ENCODE measurements around the gene CBFB. TPM values are rescaled to one million over a fixed set of nuclear protein-coding genes. Genes with fewer than 3 reads are reported as not detected.

CBFB gene
- total RNA-seq, 6 donors from 2014 or later: 31.4 to 73.4 (median 54.1) TPM

DNA sequence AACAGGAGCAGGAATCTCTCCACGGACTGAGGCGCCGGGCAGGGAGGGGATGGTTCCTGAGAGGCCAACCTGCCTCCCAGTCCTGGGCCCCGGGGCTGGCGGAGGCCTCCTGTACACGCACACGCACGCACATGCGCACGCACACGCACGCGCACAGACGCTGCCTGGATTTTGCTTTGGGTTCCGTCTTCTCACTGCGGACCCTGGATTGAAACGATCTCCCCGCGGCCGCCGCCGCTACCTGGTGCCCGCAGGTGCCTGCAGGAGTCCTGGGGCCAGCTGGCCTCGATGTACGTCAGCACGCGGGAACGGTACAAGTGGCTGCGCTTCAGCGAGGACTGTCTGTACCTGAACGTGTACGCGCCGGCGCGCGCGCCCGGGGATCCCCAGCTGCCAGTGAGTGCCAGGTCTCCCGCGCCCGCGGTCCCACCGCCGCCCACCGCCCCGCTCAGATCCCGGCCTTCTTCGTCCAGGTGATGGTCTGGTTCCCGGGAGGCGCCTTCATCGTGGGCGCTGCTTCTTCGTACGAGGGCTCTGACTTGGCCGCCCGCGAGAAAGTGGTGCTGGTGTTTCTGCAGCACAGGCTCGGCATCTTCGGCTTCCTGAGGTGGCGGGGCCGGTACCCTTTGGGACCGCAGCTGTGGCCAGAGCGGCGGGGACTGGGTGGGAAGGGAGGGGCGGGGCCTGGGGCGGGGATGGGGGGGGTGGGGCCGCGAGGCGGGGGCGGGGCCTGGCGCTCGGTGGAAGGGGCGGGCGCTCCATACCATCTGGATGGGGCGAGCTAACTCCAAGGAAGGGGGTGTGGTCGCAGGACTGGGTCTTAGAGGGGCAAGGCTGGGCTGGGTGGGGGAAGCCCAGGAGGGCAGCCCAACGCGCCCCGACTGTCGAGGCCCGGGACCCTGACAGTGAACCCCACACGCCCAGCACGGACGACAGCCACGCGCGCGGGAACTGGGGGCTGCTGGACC, 28.3 kb upstream of the CBFB start:
- Histone ChIP-seq H3K9me3 (no peaks in the 10 kb centered on the region), H3K4me1 (peaks cover 20 to 30% (median 26%) of the 10 kb centered on the region in 4 donors), H3K36me3 (no peaks in the 10 kb centered on the region), H3K27ac (peak overlapping the region; percentile 62 to 77 (median 70)), H3K4me3 (peak overlapping the region; percentile 46 to 71 (median 58)), H3K27me3 (no peaks in the 10 kb centered on the region)
- TF ChIP-seq POLR2AphosphoS5 (IDR thresholded peaks at IDR 0.05) (peak in 1 of 2 donors; percentile 67), POLR2A (IDR thresholded peaks at IDR 0.05) (peak in 1 of 4 donors; percentile 37), EP300 (IDR thresholded peaks at IDR 0.05) (peak in 2 of 4 donors; percentile 26 to 55), CTCF (IDR thresholded peaks at IDR 0.05) (no peak)
- peak; percentile 67 to 76 for ATAC-seq (ENCODE audit: low FRiP score in 2 of 2)
- WGBS, 2 donors: 0 to 7% methylated on average over 8 to 30 of the region's 89 CpGs
- DNase-seq: peak; percentile 89 to 96

GRCh38 chr16:67001726-67002125, 27.2 kb upstream of the CBFB start:
- TF ChIP-seq POLR2AphosphoS5 (IDR thresholded peaks at IDR 0.05) (no peak), CTCF (IDR thresholded peaks at IDR 0.05) (no peak), EP300 (IDR thresholded peaks at IDR 0.05) (no peak), POLR2A (IDR thresholded peaks at IDR 0.05) (no peak)
- Histone ChIP-seq H3K9me3 (no peaks in the 10 kb centered on the region), H3K27me3 (no peaks in the 10 kb centered on the region), H3K4me1 (peaks cover 16 to 24% (median 20%) of the 10 kb centered on the region in 4 donors), H3K36me3 (no peaks in the 10 kb centered on the region), H3K4me3 (no peak overlapping the region), H3K27ac (no peak overlapping the region)
- DNase-seq: no peak
- no peak for ATAC-seq (ENCODE audit: low FRiP score in 2 of 2)
- 79 to 88% methylated on average over 3 of the region's 3 CpGs for WGBS, 2 donors

DNA sequence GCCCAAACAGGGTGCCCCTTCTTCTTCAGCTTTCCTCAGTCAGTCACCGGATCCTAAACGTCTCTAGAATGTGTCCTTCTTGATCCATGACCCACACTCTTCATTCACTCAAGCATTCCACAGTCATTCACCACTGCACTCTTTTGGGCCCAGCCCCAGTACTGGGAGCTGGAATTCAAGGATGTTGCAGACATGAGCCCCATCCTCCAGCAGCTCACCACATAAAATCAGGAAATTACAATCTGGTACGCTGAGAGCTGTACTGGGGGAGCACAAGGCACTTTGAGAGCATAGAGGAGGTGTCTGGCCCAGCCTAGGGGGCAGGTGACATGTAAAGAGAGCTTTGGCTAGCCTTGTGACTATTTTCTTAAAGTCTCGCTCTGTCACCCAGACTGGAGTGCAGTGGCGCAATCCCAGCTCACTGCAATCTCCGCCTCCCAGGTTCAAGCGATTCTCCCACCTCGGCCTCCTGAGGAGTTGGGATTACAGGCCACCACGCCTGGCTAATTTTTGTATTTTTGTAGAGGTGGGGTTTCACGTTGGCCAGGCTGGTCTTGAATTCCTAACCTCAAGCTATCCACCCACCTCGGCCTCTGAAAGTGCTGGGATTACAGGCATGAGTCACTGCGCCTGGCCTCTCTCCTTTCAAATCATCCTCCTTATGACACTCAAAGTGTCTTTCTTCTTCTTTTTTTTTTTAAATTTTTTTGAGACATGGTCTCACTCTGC, 21.9 kb upstream of the CBFB start:
- 69 to 84% methylated on average over 11 to 12 of the region's 12 CpGs for WGBS, 2 donors
- Histone ChIP-seq H3K4me1 (no peaks in the 10 kb centered on the region), H3K36me3 (no peaks in the 10 kb centered on the region), H3K27me3 (no peaks in the 10 kb centered on the region), H3K9me3 (no peaks in the 10 kb centered on the region), H3K4me3 (no peak overlapping the region), H3K27ac (no peak overlapping the region)
- ATAC-seq (ENCODE audit: low FRiP score in 2 of 2): no peak
- TF ChIP-seq POLR2A (IDR thresholded peaks at IDR 0.05) (no peak), POLR2AphosphoS5 (IDR thresholded peaks at IDR 0.05) (no peak), EP300 (IDR thresholded peaks at IDR 0.05) (no peak), CTCF (IDR thresholded peaks at IDR 0.05) (no peak)
- no peak for DNase-seq

DNA sequence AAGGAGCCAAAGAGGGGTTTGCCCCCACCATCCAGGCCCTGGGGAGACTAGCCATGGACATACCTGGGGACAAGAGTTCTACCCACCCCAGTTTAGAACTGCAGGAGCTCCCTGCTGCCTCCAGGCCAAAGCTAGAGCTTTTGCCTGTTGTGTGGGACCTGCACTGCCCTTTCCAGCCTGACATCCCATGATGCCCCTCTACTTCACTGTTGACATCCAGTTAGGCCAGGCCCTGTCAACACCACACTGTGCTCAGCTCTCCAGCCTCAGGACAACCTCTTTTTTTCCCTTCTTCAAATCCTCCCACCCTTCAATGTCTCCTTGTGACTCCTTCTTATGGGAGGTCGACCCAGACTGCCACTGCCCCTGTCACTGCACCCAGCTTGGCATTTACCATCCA, 19.8 kb upstream of the CBFB start:
- no peak for TF ChIP-seq CTCF (IDR thresholded peaks at IDR 0.05)
- no peak for TF ChIP-seq POLR2AphosphoS5 (IDR thresholded peaks at IDR 0.05)
- TF ChIP-seq POLR2A (IDR thresholded peaks at IDR 0.05): no peak
- no peak for TF ChIP-seq EP300 (IDR thresholded peaks at IDR 0.05)
- Histone ChIP-seq H3K4me1 (peaks cover 9 to 12% (median 10%) of the 10 kb centered on the region in 4 donors), H3K36me3 (no peaks in the 10 kb centered on the region), H3K9me3 (no peaks in the 10 kb centered on the region), H3K4me3 (no peak overlapping the region), H3K27me3 (peaks cover 0 to 4% (median 1%) of the 10 kb centered on the region in 4 donors), H3K27ac (no peak overlapping the region)
- ATAC-seq (ENCODE audit: low FRiP score in 2 of 2) (no peak), DNase-seq (no peak)
- WGBS, 2 donors: 65% methylated on average over 1 of the region's 1 CpG
